Right lobe of liver (tissue), 6 donors: Measurements from ENCODE around the gene DNAL1. TPM values are rescaled to one million over a fixed set of nuclear protein-coding genes. Genes with fewer than 3 reads are reported as not detected.

Source experiments
- ATAC-seq, 4 donors: fragments of 200-7000 bp; cut with Tn5 transposase; one replicate each; pipeline ENCODE4 v1.9.1; 2020; ENCODE audit warnings: mild to moderate bottlenecking in 4 of 4, moderate library complexity in 4 of 4
- DNase-seq, 3 donors: peaks; one replicate each; pipeline ENCODE4 v3.0.0-alpha.2; 2020
- H3K27ac ChIP-seq, 3 donors: fragments of 200-600 bp; one replicate each; pipeline ENCODE4 v1.8.0; 2022
- H3K27me3 ChIP-seq, 2 donors: fragments of 200-600 bp; one replicate each; pipeline ENCODE4 v1.8.0; 2022
- H3K36me3 ChIP-seq, 4 donors: fragments of 200-600 bp; sonication (generic) in 1 of 4; one replicate each; pipeline versions ENCODE4 v1.5.1 to v1.8.0; 2017 to 2022; ENCODE audit warnings: control low read depth in 1 of 4
- H3K4me1 ChIP-seq, 4 donors: fragments of 200-600 bp; sonication (generic) in 1 of 4; one replicate each; pipeline versions ENCODE4 v1.5.1 to v1.8.0; 2017 to 2022; ENCODE audit warnings: control low read depth in 1 of 4
- H3K4me3 ChIP-seq, 3 donors: fragments of 200-600 bp; one replicate each; pipeline ENCODE4 v1.8.0; 2022
- H3K9me3 ChIP-seq, 4 donors: fragments of 200-600 bp; sonication (generic) in 1 of 4; one replicate each; pipeline versions ENCODE4 v1.5.1 to v1.8.0; 2017 to 2022; ENCODE audit warnings: control low read depth in 1 of 4
- POLR2A ChIP-seq: fragments of 450-650 bp; IDR thresholded peaks from one replicate; pipeline ENCODE4 v1.6.1; 2017; ENCODE audit warnings: antibody characterized with exemption, mild to moderate bottlenecking
- WGBS: methylation state at CpG from one replicate; pipeline ENCODE4 v1.1.6; 2018; ENCODE audit warnings: low coverage, low lambda C conversion rate; ENCODE audit not compliant: insufficient coverage; ENCODE audit errors: missing lambda C conversion rate; 5-methylcytosine and 5-hydroxymethylcytosine counted together
- intact Hi-C, 2 donors: fragments of 100-400 bp; cut with DNase I; formaldehyde crosslinking; loops; one replicate each; pipeline versions ENCODE4 v1.11.2 to v1.14.1; 2022
- total RNA-seq, 6 experiments: library from RNA; depleted of rRNA in 2 of 6; stranded (reverse); fragments of >200 nt in 2 of 6; fragmentation: NEBNext Ultra II Directional in 3 of 6; extraction: Animal tissue kit (Norgen Biotek cat#: 25700) in 3 of 6; gene quantifications; one replicate each; pipeline versions ENCODE4 v1.1.0 to v1.2.4, GENCODE V29; 2016 to 2023
- TF ChIP-seq, protein P1 (sequence below), 4 donors: fragments of 200-600 bp in 3 of 4; fragments of 450-650 bp in 1 of 4; IDR thresholded peaks; one replicate each; pipeline versions ENCODE4 v1.5.1 to v1.8.0; 2016 to 2022; ENCODE audit warnings: antibody characterized with exemption in 4 of 4, mild to moderate bottlenecking in 2 of 4
- donor health status: DM: no; HTN: yes; CAD: no.
- donor health status: DM: no; HTN: no; CAD: no.
- donor health status: DM: no; HTN: no; CAD: no.
- donor health status: DM: no; HTN: yes; CAD: no.
- donor health status: DM: no; HTN: yes; CAD: no.

DNAL1 gene
- total RNA-seq, 6 experiments from 2014 or later, result 2.7 to 5.7 (median 3.2) TPM

DNA sequence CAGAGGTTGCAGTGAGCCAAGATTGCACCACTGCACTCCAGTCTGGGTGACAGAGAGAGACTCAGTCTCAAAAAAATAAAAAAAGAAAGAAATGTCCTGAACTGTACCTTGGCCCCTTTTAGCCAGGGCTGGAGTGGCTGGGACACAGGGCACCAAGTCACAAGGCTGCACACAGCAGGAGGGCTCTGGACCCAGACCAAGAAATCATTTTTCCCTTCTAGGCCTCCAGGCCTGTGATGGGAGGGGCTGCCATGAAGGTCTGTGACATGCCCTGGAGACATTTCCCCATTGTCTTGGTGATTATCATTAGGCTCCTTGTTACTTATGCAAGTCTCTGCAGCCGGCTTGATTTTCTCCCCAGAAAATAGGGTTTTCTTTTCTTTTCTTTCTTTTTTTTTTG is 37.5 kb upstream of the DNAL1 start:
- H3K27ac ChIP-seq, result no peak overlapping the region
- ATAC-seq (no peak), DNase-seq (no peak)
- intact Hi-C loops, result no loop called here
- no peaks in the 10 kb centered on the region for H3K27me3 ChIP-seq
- H3K9me3 ChIP-seq, result no peaks in the 10 kb centered on the region
- no peak overlapping the region for H3K4me3 ChIP-seq
- 100% methylated on average over 1 of the region's 1 CpG for WGBS
- TF ChIP-seq, protein P1, sequence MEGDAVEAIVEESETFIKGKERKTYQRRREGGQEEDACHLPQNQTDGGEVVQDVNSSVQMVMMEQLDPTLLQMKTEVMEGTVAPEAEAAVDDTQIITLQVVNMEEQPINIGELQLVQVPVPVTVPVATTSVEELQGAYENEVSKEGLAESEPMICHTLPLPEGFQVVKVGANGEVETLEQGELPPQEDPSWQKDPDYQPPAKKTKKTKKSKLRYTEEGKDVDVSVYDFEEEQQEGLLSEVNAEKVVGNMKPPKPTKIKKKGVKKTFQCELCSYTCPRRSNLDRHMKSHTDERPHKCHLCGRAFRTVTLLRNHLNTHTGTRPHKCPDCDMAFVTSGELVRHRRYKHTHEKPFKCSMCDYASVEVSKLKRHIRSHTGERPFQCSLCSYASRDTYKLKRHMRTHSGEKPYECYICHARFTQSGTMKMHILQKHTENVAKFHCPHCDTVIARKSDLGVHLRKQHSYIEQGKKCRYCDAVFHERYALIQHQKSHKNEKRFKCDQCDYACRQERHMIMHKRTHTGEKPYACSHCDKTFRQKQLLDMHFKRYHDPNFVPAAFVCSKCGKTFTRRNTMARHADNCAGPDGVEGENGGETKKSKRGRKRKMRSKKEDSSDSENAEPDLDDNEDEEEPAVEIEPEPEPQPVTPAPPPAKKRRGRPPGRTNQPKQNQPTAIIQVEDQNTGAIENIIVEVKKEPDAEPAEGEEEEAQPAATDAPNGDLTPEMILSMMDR (IDR thresholded peaks at IDR 0.05), result no peak
- no peak for TF ChIP-seq POLR2A
- H3K36me3 ChIP-seq, result no peaks in the 10 kb centered on the region
- H3K4me1 ChIP-seq, result peaks cover 0 to 12% (median under 1%) of the 10 kb centered on the region in 4 donors

DNA sequence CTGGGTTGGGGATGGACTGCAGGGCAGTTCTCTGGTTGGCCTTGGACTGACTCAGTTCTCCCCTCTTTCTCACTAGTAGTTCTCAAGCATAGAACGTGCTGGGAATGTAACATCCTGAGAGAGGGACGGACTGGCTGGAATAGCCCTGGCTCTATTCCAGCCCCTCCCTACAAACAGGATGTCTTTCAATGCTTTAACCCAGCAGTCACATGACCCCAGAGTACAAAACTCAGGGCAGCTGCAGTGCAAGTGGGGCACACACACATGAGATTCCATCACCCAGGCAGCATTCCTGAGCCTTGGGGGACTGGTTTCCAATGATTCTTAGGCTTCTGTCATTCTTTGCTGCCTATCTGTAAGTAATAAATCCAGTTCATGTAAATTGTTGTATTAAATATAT is 34.1 kb upstream of the DNAL1 start:
- DNase-seq (peak in 2 of 3 donors; percentile 59 to 83), ATAC-seq (peak; percentile 32 to 64 (median 46))
- Histone ChIP-seq H3K27ac (peak overlapping the region in 2 of 3 donors; percentile 8 to 95), H3K9me3 (no peaks in the 10 kb centered on the region), H3K4me3 (no peak overlapping the region), H3K4me1 (peaks cover 0 to 22% (median under 1%) of the 10 kb centered on the region in 4 donors), H3K27me3 (no peaks in the 10 kb centered on the region), H3K36me3 (no peaks in the 10 kb centered on the region)
- intact Hi-C loops, result no loop called here
- TF ChIP-seq, protein P1 (IDR thresholded peaks at IDR 0.05), result no peak
- TF ChIP-seq POLR2A, result peak; percentile 86
- no CpG with 5 or more reads among the region's 2 CpGs for WGBS

DNA sequence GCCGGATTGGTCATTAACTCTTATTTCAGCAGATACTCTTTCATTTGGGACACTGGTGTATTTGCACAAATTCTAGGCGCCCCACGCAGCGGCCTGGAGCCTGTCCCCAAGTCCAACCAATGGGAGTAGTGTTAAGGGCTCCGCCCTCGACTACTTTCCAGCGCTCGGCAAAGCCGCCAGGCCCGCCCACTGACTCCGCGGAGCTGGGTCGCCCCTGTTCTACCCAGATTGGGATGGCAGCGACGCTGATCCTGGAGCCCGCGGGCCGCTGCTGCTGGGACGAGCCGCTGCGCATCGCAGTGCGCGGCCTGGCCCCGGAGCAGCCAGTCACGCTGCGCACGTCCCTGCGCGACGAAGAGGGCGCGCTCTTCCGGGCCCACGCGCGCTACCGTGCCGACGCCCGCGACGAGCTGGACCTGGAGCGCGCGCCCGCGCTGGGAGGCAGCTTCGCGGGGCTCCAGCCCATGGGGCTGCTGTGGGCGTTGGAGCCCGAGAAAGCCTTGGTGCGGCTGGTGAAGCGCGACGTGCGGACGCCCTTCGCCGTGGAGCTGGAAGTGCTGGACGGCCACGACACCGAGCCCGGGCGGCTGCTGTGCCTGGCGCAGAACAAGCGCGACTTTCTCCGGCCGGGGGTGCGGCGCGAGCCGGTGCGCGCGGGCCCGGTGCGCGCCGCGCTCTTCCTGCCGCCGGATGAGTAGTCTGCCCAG is 32.3 kb upstream of the DNAL1 start, which contains the start of gene ACOT6:
Gene ACOT6 (plus strand): TSS at position 179 of the 707 bp plus-strand sequence. CDS start 55 bp downstream, at position 234.
- DNase-seq, result peak; percentile 87 to 95 (median 94)
- peak within 1 kb of the TSS; percentile 64 to 76 (median 71) for H3K4me3 ChIP-seq
- peak within 1 kb of the TSS; percentile 52 to 95 (median 93) for H3K27ac ChIP-seq
- H3K27me3 ChIP-seq, result no peaks in the 10 kb centered on the region
- TF ChIP-seq, protein P1 (IDR thresholded peaks at IDR 0.05), result no peak
- peak; percentile 92 for TF ChIP-seq POLR2A
- intact Hi-C loops, result no loop called here
- peaks cover 0 to 22% (median under 1%) of the 10 kb centered on the region in 4 donors for H3K4me1 ChIP-seq
- H3K36me3 ChIP-seq, result no peaks in the 10 kb centered on the region
- peak; percentile 91 to 98 (median 92) for ATAC-seq
- no peaks in the 10 kb centered on the region for H3K9me3 ChIP-seq
- WGBS, result 3% methylated on average over 5 of the region's 84 CpGs

DNA sequence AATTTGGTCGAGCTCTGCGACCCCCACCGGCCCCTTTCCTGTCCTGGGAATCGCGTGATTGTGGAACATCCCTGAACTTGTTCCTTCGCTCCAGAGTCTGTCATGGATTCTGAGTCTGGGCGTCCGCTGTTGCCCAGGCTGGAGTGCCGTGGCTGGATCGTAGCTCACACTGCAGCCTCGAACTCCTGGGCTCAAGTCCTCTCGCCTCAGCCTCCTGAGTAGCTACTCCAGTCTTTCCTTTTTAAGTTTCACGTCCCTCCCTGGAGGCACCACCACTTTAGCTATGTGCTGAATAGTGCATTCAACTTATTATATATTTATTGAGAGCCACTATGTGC is 31.8 kb upstream of the DNAL1 start:
- 3% methylated on average over 7 of the region's 13 CpGs for WGBS
- peaks cover 0 to 22% (median under 1%) of the 10 kb centered on the region in 4 donors for H3K4me1 ChIP-seq
- peak; percentile 9 to 25 (median 10) for ATAC-seq

More for the DNA sequence above, 31.8 kb upstream of the DNAL1 start:
- no peak for TF ChIP-seq POLR2A
- TF ChIP-seq, protein P1 (IDR thresholded peaks at IDR 0.05), result no peak
- no peaks in the 10 kb centered on the region for H3K36me3 ChIP-seq
- intact Hi-C loops, result no loop called here
- no peaks in the 10 kb centered on the region for H3K27me3 ChIP-seq
- peak overlapping the region; percentile 64 to 76 (median 71) for H3K4me3 ChIP-seq
- H3K27ac ChIP-seq, result peak overlapping the region; percentile 52 to 95 (median 93)
- H3K9me3 ChIP-seq, result no peaks in the 10 kb centered on the region
- DNase-seq, result no peak
